AG08395 (cell line): ENCODE measurements around the gene ST3GAL4.
"Not testable (repeated sequence)": the region's sequence is repeated elsewhere in the genome, so short reads cannot be mapped to it uniquely, and the experiment has no call there.

Experiments used
- DNase-seq: peaks from one replicate; pipeline ENCODE4 v3.0.0; 2012; ENCODE audit warnings: mixed read lengths, low spot score

ST3GAL4 gene

DNA sequence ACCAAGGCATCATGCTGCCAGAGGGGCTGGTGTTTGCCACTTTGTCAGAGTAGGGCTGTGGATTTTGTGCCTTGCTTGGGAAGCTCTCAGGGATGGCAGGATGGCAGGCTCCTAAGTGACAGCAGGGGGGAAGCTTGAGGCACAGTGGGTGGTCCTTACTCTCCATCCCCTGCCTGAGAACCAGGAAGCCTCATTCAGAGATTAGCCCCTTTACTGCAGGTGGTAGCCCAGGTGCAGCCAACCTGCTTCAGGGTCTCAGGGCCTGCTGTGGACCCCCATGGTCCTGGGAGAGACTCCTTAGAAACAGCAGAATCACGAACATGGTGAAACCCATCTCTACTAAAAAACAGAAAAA is 8.9 kb upstream of the ST3GAL4 start:
- no peak for DNase-seq

DNA sequence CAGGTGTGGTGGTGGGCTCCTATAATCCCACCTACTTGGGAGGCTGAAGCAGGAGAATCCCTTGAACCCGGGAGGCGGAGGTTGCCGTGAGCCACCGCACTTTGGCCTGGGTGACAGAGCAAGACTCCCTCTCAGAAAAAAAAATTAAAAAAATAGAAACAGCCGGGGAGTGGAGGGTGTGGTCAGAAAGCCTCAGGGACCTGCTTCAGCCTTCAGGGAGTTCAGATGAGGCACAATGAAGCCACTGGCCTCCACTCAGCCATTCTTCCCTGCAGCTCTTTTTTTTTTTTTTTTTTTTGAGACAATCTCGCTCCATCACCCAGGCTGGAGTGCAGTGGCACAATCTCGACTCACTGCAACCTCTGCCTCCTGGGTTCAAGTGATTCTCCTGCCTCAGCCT is 8.5 kb upstream of the ST3GAL4 start:
- not testable (repeated sequence) for DNase-seq

DNA sequence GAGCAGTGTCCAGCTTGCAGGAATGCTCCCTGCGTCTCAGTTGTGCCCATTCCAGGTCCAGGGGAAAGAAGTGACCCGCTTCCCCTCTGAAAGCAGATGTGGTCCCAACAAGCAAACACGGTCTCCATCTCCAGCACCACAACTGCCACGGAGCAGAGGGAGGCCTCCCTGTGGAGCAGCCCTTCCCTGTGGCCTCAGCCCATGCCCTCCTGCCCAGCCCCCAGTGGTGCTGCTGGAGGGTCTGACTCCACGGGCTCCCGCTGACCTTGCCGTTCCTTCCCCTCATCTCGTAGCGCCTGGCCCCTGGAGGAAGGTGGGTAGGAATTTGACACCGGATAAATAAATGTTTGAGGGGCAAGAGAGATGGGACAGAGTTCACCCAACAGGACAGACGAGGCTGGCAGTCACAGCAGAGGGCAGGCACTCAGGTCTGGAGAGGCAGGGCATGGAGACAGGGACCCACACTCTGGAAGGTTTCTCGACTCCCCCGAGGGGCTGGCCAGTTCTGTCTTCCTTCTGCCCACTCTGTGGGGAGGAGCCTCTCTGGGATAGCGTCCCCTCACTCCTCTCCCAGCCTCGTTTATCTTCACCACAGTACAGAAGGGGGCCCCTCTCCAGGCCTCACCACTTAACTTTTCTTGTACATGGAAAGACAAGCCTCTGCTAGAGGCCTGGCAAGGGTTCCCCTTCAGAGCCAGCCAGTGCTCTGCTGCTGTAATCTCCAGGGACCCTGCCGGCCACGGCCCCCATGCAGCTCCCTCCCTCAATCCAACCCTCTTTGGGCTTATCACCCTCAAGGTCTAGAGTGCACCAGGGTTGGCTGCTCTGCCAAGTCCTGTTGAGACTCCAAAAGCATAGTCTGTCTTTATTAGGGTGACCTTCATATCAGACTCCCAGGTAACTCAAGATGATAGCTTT is 7.5 kb upstream of the ST3GAL4 start:
- DNase-seq = no peak

DNA sequence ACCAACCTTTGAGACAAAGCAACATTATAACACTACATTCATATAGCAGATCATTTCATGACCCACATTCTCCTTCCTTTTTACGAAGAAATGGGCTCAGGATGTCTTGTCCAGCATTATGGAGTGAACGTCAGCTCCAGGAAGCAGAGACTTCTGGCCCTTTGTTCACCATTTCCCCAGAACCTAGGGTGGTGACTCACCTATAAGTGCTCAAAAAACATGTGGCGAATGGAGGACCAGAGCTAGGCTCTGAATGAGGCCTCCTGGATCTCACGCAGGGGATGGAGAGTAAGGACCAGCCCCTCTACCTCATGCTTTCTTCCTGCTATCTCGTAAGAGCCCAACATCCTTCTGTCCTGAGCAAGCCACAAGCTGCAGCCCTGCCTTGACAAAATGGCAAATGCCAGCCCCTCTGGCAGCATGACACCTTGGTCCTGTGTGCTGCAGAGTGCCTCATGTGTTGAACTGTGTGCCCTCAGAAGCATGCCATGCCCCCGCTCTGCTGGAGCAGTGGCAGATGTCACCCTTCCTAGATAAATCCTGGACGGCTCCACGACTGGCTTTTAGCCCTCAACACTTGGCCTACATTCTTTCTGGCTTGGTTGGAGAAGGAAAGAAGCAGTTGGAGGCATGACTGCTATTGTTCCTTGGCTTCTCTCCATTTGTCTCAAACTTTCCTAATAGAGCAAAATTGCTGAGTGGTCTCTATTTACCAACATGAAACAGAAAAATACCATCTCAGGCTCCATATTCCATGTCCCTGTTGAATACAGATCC is 6.5 kb upstream of the ST3GAL4 start:
- peak; percentile 71 for DNase-seq

DNA sequence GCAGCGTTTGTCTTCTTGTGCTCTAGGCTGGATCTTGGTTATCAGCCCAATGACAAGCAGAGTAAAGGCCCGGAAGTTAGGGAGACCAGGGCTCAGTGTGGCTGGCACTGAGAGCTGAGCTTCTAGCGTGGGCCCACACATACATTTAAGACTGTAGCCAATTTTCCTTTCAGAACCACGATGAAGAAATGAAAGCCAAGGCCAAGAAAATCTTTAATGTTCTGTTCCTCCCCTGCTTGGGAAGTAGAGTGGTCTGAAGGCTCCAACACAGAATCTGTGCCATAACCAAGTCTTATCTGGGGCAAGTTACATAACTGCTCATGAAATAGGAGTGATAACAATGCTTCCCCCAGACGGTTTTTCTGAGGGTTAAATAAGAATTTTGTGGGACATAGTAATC is 4.7 kb upstream of the ST3GAL4 start:
- DNase-seq = no peak

DNA sequence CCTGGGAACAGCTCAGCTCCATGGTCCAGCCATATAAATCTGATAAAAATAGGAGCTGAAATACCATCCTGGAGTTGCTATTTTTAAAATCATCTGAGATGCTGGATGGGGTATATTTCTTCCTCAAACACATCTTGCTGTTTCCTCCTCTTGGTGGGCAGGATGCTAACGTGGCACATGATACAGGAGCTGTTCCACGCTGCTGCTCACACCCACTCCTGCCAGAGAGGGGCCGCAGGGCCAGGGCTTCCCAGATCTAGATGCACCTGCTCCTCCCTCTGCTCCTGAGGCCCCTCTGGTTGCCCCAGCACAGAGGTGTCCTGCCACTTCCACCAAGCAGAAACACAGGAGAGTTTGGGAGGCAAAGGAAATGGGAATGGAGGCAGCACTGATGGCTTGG is 3.3 kb upstream of the ST3GAL4 start:
- no peak for DNase-seq

DNA sequence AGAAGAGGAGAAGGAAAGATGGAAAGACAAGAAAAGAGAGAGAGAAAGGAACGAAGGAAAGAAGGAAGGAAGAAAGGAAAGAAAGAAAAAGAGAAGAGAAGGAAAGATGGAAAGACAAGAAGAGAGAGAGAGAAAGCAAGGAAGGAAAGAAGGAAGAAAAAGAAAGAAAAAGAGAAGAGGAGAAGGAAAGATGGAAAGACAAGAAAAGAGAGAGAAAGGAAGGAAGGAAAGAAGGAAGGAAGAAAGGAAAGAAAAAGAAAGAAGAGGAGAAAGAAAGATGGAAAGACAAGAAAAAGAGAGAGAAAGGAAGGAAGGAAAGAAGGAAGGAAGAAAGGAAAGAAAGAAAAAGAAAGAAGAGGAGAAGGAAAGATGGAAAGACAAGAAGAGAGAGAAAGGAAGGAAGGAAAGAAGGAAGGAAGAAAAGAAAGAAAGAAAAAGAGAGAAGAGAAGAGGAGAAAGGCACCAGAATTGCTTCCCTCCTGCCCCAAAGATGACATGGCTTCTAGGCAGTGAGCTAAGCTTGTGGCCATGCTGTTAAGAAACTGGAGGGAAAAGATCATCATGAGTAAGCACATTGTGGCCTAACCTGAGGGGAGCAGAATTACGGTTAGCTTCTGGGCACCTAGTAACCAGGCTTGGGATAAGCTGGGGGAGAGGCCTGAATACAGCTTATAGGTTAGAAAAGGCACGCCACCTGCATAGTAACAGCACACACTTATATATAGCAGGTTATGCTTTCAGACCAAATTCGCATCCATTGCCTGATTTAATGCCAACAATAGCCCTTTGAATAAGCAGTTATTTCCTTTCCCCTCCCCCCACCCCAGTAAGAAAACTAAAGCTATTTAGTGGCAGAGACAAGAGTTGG is 2.3 kb upstream of the ST3GAL4 start:
- no peak for DNase-seq

DNA sequence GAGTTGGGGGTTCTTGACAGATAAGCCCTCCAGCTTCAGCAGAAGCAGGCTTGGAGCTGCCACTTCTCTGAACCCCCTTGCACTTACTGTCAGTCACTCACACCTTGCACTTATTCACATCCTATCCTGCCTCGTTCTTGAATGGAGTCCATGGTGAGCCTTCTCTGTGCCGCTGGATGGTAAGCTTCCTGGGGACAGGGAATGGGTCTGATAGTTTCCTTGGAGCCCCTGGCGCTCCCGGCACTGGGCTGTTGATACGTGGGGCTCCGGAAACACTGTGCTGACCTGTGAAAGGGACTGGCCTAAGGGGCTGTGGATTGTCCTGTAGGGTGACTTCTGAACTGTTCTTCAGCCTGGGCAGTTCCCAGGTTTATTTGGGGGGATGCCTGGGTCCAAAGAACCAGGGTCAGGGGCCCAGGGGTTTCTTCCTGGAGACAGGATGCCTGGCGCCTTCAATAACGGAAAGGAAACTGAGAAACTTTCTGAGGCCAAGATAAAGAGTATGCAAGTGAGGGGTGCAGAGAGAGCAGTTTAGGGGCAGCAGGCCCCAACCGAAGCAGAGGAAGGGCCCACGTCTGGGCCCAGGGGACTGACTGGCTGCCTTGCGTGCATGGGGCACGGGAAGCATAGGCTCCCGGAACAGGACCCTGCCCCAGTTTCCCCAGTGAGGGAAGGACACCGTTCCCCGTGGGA is 709 bp upstream of the ST3GAL4 start:
- DNase-seq = no peak

DNA sequence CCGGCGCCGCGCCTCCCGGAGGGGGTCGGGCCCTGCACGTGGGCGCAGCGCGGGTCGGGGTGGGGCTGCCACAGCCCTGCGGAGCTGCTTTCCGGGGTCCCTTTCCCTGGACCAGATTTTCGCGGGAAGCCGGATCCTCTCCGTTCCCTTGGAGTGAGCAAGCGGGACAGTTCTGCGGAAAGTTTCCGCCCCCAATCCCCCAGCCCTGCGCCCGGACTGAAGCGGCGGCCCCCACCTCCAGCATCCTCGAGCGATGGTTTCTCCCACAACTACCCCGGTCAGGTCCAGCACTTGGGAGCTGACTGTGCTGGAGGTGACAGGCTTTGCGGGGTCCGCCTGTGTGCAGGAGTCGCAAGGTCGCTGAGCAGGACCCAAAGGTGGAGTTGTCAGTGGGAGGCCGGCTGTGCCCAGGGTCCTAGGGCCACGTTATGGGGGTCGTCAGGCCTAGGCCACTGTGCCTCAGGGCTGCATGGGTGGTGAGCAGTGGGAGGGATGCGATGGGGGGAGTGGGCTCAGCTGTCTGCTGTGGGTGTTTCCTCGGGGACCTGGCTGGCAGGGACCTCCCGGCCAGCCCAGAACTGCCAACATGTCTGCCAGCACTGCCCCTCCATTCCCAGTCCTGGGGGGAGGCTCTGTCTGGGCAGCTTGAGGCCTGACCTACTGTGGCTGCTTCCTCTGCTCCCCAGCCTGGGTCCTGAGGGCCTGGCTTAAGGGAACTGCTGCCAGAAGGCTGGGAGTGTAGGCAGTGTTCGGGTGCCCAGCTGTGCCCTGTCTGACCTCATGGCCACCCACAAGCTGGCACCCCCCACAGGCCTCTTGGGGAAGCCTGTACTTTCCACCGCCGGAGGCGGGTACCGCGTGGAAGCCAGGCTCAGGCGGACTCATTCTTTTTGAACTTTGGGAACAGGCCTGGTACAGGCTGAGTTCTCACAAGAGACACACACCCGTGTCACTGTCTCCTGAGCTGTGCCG is 726 bp downstream of the ST3GAL4 start:
- peak; percentile 33 for DNase-seq

DNA sequence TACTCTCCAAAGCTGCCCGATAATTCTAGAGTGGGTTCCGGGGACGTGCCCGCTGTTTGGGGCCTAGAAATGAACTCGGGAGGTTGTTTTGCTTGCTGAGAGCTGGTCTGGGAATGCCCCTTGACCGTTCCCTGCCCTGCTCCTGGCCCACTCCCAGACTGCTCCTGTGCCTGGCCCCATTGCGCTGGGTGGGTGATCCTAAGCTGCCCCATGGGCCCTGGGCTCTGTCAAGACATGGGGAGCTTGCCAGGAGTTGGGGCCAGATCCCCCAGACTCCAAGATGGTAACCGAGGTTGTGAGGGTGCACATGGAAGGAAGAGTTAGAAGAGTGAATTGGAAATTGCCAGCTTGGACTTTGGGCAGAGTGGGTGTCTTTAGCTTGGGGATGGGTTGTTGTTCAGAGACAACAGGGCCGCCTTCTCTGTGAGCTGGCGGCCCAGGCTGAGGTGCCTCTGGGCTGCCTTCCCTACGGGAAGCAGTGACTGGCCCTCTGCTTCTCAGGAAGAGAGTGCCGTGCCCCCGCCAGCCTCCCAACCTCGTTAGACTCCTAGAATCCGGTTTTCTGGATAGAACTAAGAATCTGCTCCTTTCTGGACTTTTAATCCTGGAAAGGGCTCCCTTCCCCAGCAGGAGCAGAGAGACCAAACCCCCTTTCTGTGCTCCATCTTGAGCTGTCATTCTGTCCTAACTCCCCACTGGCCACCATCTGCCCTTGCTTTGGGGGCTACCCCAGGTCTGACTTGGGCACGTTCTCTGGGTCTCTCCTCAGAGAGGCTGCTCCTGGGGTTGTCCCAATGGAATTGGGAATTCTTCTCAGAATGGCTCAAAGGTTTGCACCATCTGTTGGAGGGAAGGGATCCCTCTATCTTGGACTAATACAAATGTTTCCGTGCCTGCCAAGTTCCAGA is 1.8 kb downstream of the ST3GAL4 start:
- no peak for DNase-seq

DNA sequence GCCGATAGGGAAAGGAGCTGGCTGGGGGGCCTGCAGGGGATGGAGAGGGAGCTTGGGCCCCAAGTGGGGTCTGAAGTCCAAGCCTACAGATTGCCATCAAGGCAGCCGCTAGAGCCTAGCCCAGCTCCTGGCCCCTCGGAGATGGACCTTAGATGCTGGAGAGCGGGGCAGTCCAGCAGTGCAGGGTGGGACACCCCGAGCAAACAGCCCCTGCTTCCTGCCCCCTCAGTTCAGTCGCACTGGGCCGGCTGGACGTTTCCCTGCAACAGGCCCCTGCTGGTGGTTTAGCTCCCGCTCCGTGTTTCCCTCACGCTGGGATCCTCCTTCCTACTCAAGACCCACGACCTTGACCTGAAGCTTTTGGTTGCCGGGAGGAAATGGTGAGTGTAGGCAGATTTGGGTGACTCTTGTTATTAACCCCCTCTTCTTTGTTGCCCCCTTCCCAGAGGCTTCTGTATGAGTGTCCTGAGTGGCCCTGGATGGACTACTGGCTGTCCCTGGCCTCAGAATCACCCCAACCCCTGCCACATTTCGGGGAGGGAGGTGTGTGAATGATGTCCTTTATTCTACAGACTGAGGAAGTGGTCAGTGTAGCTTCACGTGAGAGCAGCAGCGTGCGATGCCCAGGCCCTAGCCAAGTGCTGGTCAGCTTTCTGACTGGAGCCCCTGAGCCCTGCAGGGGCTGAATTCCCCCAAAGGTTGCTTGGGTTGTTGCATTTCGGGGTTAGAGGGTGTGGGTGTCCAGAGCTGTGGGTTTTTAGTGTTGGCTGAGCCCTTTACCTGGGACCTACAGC is 2.7 kb downstream of the ST3GAL4 start:
- no peak for DNase-seq

DNA sequence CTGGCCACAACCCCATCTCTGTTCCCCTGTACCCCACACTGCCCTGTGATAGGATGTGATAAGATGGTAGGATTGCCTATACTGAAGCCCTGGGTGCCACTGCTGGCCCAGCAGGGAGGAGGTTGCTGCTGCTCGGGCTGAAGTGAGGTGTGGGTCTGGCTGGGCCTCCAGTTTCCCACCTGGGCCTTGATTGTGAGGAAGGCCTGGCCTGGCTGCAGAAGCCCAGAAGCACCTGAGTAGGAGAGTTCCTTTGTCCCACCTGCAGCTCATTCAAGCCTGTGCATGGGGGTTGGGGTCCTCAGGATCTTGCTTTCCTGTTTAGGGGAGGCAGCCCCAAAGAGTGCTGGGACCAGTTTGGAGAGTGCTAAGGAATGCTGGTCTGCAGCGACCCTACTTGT is 3.3 kb downstream of the ST3GAL4 start:
- DNase-seq = no peak

DNA sequence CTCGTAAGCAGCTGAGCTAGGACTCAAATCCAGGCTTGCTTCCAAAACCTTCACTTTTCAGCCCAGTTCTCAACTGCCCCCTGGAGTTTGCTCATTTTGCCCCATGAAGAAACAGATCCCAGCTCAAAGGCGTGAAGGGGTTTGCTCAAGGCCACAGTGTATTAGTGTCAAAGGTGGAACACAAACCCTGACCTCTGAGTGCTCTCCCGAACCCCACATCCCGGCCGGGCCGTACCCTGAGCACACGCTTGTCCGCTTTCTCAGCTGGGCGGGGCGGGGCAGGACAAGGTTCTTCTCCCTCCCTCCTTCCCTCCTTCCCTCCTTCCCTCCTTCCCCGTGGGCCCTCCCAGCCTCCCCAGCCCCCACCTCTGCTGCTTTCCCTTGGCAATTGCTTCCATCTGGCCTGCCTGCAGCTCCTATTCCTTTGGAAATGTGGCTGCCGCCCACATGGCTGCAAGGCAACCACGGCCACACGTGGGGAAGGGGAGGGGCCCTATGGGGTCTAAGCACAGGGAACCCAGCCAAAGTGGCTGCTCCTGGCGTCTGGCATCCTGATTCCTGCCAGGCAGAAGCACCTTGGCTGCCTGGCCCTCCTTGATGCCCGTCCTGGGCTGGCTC is 4.1 kb downstream of the ST3GAL4 start:
- DNase-seq = peak; percentile 89

DNA sequence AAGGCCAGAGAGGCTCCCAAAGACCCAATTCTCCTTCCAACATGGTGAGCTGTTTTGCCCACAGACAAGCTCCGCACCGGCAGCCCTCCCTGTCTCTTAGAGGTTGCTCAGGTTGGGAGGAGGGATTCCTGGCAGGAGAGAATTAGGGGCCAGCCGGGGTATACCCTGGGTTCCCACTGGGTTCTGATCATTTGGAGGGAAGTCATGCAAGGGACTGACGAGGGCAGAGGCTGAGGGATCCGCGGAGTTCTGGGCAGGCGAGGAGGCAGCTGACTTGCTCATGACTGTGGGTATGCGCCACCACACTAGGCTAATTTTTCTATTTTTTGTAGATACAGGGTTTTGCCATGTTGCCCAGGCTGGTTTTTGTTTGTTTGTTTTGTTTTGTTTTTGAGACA is 4.6 kb downstream of the ST3GAL4 start:
- DNase-seq = no peak

DNA sequence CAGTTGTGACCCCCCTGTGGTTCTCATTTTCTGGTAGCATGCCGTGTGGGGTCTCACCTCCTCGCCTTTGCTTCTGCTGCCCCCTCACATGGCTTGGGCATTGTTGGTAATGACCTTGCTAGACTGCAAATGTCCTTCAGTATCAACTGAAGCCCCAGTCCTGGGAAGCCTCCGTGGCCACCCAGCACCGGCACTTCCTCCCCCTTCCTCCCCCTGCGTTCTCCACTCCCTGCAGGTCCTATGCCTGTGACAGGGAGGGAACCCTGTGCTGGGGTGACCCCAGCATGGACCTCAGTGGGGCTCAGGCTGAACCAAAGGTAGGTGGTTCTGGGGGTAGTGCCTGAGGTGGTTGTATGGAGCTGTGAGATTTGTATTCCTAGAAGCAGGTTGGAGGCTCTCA is 5.9 kb downstream of the ST3GAL4 start:
- no peak for DNase-seq

DNA sequence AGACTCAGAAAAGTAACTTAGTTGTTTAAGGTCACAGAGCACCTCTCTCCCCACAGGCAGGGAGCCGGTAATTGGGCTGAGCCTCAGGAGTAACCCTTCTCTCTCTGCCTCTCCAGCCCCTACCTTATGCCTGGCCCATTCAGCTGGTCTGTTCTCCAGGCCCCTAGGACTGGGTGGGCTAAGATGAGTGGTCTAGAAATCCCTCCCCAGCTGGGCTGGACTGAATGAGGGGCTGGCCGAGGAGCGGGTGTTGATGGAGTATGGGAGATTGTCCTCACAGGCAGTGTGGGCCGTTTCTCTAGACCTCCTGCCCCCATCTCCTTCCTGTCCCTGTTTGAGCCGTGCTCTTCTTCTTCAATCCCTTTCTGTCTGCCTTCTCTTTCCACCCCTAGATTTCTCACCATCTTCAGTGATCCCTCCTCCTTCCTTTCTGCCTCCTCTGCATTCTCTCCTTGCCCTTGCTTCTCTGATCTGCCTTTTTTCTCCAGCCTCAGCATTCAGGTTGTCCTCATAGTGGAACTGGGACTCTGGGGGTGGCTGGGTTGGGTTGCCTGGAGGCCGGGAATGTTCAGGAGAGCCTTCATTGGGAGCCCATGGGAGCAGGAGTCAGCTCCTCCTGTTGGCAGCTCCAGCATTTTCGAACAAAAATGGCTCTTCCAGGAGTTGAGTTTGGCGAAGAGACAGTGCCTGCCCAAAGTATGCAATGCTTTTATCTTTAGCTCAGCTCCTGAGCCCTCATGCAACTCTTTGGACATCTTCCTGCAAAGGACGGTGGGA is 7.6 kb downstream of the ST3GAL4 start:
- DNase-seq = no peak

DNA sequence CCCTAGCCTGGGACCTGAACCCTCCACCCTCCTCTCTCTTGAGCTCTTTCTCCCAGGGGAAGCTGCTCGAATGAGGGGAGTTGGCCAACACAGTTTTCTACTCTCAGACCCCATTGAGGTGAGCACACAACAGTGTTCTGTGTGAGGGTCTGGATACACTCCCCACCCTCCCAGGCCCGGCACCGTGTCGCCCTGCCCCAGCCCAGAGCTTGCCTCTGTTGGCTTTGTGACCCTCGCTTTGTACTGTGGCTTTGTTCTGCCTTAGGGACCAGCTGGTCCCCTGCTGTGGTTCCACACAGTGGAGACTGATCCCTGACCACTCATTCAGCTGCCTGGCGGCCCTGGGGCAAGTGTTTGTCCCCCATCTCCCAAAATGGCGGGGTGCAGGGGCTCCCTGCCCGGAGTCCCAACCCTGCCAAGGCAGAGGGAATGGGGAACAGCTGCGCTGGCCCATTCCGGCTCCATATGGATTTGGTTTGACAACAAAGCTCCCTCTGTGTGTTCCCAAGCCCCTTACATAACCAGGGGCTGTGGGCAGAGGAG is 8.3 kb downstream of the ST3GAL4 start:
- DNase-seq = no peak
